Hair follicle dermal papilla cell (primary cell): ENCODE measurements around the gene VWC2L. TPM values are rescaled to one million over a fixed set of nuclear protein-coding genes. Genes with fewer than 3 reads are reported as not detected.

ENCODE experiments used
- total RNA-seq: library from RNA; depleted of rRNA; stranded (reverse); fragments of >200 nt; gene quantifications from 2 replicates; pipeline ENCODE4 v1.2.3, GENCODE V29; 2012

Gene VWC2L
- under 0.01 TPM in 1 of 2 replicates, not detected in the other for total RNA-seq

GRCh38 chr2:214410918-214411554 lies at the start of gene VWC2L:
Gene VWC2L, plus strand, starts transcription at chr2:214411054. Its CDS starts 3,140 bp downstream, at chr2:214414194.

